GM12874 (cell line): ENCODE data around the gene LY6G5C.

Experiments used
- CTCF ChIP-seq: IDR thresholded peaks from 2 replicates; pipeline ENCODE4 v1.5.1; 2011; ENCODE audit warnings: low read depth, mild to moderate bottlenecking, control low read depth, low read length, moderate library complexity; ENCODE audit not compliant: insufficient read depth

LY6G5C gene

GRCh38 chr6:31725502-31726350 is 44.9 kb upstream of the LY6G5C start:
- no peak for TF ChIP-seq CTCF

GRCh38 chr6:31723980-31724691 is 43.3 kb upstream of the LY6G5C start:
- no peak for TF ChIP-seq CTCF

GRCh38 chr6:31723245-31723979 is 42.5 kb upstream of the LY6G5C start, which contains the start of gene MPIG6B:
TSS of gene MPIG6B (plus strand) at chr6:31723373. CDS start at chr6:31723384, 11 bp downstream.
- no peak for TF ChIP-seq CTCF

GRCh38 chr6:31722173-31722572 is 41.3 kb upstream of the LY6G5C start:
- no peak for TF ChIP-seq CTCF

GRCh38 chr6:31721351-31722020 is 40.6 kb upstream of the LY6G5C start, which contains the start of gene LY6G6C:
TSS of gene LY6G6C (minus strand) at chr6:31721746. CDS start at chr6:31721679, 67 bp downstream.
- no peak for TF ChIP-seq CTCF

GRCh38 chr6:31720196-31720770 is 39.4 kb upstream of the LY6G5C start:
- no peak for TF ChIP-seq CTCF
